CD4-positive, alpha-beta T cell treated with Interleukin-12 subunit alpha and Interleukin-12 subunit beta, for 1 hour (primary cell): ENCODE results near the gene PIAS4.

Experiments
- DNase-seq: peaks from one replicate; pipeline ENCODE4 v3.0.0-alpha.2; 2020

Gene PIAS4

DNA sequence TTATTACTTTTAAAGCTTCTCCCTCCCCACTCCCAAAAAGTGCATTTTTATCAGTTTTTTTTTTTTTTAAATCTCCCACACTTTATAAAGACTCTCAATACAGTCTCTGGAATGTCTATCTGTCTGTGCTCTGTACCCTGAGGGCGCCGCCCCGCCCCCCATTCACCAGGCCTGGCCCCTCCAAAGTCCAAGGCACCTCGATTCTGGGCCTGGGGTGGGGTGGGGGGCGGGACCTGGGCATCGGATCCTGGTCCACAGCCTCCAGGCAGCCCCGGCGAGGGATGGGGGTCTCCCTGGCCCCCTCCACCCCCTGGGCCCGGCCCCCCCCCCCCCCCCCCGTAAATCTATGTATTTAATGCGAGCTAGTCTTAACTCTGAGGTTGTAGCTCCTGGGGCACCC, 35.9 kb downstream of the PIAS4 start:
- DNase-seq = no peak

GRCh38 chr19:4043966-4044715, 36.6 kb downstream of the PIAS4 start:
- no peak for DNase-seq

DNA sequence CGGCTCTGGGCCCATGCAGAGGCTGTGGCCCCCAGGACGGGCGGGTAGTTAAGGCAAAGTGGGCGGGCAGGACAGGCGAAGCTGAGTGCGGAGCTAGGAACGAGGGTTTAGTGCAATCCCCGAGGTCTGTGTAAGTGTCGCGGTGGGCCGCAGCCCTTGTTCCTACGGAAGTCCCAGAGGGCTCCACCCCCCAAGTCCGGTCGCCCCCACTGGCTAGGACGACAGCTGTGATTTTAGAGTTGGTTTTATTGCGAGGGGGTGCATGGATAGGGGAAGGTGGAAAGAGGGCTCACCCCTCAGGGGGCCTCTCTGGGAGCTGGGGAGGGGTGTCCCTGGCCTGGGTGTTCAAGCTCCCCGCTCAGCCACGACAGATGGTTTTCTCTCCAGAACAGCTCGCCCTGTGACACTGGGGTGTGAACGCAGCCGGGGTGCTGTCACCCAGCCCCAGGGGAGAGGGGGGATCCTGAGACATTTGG, 37.5 kb downstream of the PIAS4 start:
- no peak for DNase-seq

DNA sequence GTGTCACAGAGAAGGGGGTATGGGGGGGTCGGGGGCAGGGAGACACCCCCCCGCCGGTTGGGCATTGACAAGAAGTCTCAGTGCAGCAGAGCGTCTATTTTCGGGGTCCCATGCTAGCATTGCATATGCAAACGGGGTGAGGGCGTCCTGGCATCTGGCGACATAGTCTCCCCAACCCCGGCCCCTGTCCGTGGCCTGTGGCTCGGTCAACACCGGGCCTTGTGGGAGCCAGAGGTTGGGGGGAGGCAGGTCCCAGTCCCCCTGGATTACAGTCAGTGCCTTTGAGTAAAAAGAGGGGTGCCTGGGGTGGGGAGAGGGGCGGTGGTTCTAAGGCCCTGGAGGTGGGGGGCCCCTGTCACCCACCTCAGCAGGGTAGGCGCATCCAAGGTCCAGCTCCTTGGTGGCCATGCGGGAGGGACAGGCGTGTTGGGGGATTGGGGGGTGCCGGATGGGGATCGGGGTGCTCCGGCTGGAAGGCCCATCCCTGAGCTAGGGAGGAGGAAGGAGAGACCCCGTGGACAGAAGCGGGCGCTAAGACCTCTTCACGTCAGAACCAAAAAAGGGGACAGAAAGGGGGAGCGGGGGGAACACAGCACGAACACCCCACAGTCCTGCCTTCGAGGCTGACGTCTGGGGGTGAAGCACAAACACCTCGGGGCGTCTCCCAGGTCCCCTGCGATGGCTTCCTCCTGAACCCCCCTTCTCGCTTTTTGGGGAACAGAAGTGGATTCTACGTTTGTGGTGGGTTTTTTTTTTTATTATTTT, 38.2 kb downstream of the PIAS4 start:
- no peak for DNase-seq

DNA sequence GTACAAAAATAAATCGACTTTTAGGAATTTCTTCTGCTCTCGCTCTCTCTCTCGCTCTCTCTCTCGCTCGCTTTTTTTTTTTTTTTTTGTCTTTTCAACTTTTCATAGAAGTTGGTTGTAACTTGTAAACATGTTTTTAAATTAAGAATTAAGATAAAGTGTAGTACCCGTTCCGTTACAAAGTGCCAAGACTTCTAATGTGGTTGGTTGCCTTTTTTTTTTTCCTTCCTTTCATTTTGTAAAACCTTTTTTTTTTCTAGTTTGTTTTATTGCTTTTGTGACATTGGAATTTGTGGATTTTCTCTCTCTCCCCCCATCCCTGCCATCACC, 38.8 kb downstream of the PIAS4 start:
- DNase-seq = no peak

- DNase-seq = no peak
These were observed 39.6 kb downstream of the PIAS4 start for GRCh38 chr19:4046946-4047683.

- no peak for DNase-seq
These were observed 41.9 kb downstream of the PIAS4 start for GRCh38 chr19:4049432-4049831.

DNA sequence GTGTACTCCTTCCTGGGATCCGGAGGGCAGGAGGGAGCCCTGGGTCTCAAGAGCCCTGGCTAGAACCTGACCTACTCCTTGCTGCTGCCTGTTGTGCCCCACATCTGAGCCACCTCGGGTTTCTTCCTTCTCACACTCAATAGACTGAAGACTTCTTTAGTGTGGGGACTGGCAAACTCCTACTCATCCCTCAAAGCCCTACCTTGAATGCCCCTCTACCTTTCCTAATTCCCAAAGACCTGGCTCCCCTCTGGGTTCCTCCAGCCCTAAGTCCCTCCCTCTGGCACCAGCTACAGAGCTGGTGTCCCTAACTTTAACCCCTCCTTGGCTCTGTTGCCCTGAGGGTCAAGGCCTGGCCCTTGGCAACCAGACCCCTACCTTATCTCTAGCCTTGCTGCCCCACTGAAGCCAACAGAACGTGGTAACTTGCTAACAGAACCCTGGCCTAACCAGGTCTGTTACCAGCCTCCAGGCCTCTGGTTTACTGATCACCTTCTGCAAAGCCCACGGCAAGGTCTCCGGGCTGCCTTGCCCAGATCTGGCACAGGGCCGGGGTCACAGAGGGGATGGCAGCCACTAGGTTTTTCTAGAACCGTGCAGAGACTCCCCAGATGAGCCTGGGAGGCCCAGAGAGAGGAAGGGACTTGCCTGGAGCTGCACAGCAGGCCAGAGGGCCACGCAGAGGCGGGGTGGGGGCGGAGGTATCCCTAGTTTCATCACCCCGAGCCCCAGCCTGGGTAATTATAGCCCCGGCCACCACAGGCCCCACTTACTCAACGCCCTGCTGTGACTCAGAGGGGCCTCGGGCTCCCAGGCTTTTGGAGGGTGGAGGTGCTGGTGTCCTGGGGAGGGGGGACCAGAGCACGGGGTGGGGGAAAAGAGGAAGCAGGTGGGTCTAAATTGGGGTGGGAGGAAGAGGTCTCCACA, 43.9 kb downstream of the PIAS4 start:
- no peak for DNase-seq

GRCh38 chr19:4052114-4052992, 44.8 kb downstream of the PIAS4 start:
- DNase-seq = no peak

GRCh38 chr19:4052993-4053422, 45.5 kb downstream of the PIAS4 start:
- DNase-seq = no peak

GRCh38 chr19:4053423-4054324, 46.1 kb downstream of the PIAS4 start:
- no peak for DNase-seq

DNA sequence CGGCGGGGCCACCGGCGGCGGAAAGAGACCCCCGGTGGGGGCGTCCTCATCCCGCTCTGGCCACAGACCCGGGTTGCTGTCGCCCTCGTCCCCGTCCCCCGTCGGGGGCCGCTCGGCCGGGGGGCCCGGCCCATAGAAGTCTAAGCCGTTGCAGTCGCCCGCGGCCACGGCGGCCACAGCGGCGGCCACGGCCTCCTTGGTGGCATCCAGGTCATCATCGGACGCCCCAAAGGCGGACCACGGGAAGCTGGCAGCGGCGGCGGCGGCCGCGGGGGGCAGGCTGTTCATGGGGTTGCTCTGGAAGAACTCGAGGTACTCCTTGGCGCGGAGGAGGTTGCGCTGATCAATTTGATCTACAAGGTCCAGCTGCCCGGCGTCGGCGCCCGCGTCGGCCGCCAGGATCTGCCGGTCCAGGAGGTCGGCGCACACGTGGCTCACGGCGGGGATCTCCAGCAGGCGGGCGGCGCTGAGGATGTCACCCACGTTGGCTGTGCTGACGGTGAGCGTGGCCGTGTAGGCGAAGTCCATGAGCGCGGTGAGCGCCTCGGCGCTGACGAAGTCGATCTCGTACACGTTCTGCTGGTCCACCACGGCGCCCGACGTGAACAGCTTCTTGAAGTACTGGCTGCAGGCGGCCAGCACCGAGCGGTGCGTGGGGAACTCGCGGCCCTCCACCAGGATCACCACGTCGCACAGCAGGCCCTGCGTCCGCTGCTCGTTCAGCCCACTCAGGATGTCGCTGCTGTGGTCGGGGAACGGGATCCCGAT, 47.1 kb downstream of the PIAS4 start:
- no peak for DNase-seq

DNA sequence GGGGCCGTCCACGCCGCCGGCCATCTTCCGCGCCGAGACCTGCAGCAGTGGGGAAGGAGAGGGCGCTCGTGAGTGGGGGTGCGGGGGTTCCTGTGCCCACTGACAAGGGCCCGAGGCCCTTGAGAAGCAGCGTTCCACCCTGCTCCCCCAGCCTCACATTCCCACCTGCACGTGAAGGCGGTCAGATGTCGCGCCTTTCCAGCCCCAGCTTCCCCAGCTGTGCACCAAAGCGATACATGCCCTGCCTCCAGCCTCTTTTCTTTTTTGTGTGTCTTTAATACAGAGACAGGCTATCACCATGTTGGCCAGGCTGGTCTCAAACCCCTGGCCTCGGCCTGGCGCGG, 47.6 kb downstream of the PIAS4 start:
- DNase-seq = no peak

- DNase-seq = peak; percentile 54
These were observed 50.6 kb downstream of the PIAS4 start for GRCh38 chr19:4057931-4058692.

DNA sequence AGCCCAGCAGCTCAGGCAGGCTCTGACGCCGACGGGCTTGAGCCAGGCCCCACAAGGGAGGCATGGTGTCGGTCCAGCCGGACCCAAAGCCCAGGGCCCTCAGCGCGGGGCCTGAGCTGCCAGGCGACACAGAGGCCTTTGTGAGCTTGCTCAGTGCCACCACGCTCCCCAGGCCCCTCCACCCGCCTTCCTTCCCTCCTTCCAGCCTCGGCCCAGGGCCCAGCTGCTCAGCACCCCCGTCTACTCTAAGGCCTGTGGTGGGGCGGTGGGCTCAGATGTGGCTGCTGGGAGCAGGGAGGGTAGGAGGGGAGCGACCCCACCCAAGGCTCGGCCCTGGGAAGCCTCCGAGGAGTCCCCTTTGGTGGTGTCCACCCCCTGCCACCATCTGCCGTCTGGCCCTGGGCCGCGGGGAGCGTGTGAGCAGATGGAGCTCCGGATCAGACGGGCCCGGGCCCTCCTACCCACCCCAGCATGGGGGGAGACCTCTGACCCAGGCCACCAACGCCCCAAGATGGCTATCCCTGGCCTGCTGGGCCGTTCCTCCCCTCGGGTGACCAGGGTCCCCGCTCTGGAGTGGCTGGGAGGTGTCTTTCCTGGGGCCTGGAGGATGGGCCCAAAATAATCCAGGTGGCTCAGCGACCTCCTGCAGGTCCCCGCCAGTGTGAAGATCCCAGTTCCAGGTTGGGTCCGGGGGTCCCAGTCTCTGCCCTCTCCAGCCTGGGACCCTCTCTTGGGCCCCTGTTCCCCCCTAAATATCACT, 51.3 kb downstream of the PIAS4 start:
- DNase-seq = no peak

- DNase-seq = no peak
These were observed 51.9 kb downstream of the PIAS4 start for GRCh38 chr19:4059453-4059871.

GRCh38 chr19:4059891-4060620, 52.5 kb downstream of the PIAS4 start:
- peak; percentile 89 for DNase-seq
